Rectal smooth muscle tissue (tissue), 1 donor: Measurements from ENCODE around the gene TAF7L.
"Not testable (repeated sequence)": the region's sequence is repeated elsewhere in the genome, so short reads cannot be mapped to it uniquely, and the experiment has no call there.

Experiments used
- H3K27ac ChIP-seq: one replicate; pipeline ENCODE4 v1.7.0; 2013; ENCODE audit warnings: low read depth, low read length, inconsistent platforms
- H3K27me3 ChIP-seq: one replicate; pipeline ENCODE4 v1.7.0; 2013; ENCODE audit warnings: low read length; ENCODE audit not compliant: control insufficient read depth, insufficient read depth
- H3K36me3 ChIP-seq: one replicate; pipeline ENCODE4 v1.7.0; 2013; ENCODE audit warnings: low read length; ENCODE audit not compliant: control insufficient read depth, insufficient read depth
- H3K4me1 ChIP-seq: one replicate; pipeline ENCODE4 v1.7.0; 2013; ENCODE audit warnings: low read length; ENCODE audit not compliant: control insufficient read depth, insufficient read depth
- H3K4me3 ChIP-seq: one replicate; pipeline ENCODE4 v1.7.0; 2013; ENCODE audit warnings: low read length
- H3K9ac ChIP-seq: one replicate; pipeline ENCODE4 v1.7.0; 2013; ENCODE audit warnings: low read length

Gene TAF7L

DNA sequence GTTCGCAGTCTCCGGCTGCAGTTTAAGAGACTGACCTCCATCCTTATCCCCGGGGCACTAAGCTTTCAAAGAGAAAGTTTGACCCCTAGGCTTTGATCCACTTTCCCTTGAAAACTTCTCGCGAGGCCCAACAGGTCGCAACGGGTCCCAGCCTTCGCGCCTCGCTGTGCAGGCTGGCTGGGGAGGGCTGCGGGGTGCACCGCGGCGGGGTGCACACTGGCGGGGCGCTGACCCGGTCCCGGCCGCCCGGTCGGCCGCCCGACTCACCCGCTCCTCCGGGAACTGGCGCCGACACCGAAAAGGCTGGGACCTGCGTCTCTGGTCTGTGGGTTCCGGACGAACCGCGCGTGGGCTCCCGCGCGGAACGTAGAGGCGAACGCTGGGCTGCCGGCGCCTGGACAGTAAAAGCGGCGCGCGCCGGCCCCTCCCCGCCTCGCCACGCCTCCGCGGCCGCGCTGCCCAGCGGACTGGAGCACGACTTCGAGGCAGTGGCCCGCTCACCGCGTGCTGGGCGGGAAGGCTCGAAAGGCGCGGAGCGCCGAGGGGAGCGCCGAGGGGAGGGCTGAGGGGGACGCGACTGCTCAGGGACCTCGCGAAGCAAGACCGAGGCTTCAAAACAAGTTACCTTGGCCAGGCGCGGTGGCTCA is at the start of gene TAF7L:
Gene TAF7L (minus strand): TSS at position 378 of the 647 bp plus-strand sequence. CDS start 3,791 bp downstream, outside the sequence.
- no peaks in the 10 kb centered on the region for H3K27me3 ChIP-seq
- H3K27ac ChIP-seq = no peak within 1 kb of the TSS
- H3K4me1 ChIP-seq = no peaks in the 10 kb centered on the region
- H3K4me3 ChIP-seq = no peak within 1 kb of the TSS
- H3K36me3 ChIP-seq = no peaks in the 10 kb centered on the region
- H3K9ac ChIP-seq = no peak within 1 kb of the TSS

- Histone ChIP-seq H3K27me3 (no peaks in the 10 kb centered on the region), H3K36me3 (no peaks in the 10 kb centered on the region), H3K4me3 (no peak overlapping the region), H3K27ac (no peak overlapping the region), H3K9ac (no peak overlapping the region), H3K4me1 (no peaks in the 10 kb centered on the region)
These were observed 46.7 kb upstream of the TAF7L start for GRCh38 chrX:101337776-101338271.

- not testable (repeated sequence) for H3K27me3 ChIP-seq
These were observed 43.2 kb upstream of the TAF7L start for GRCh38 chrX:101334310-101334709.

DNA sequence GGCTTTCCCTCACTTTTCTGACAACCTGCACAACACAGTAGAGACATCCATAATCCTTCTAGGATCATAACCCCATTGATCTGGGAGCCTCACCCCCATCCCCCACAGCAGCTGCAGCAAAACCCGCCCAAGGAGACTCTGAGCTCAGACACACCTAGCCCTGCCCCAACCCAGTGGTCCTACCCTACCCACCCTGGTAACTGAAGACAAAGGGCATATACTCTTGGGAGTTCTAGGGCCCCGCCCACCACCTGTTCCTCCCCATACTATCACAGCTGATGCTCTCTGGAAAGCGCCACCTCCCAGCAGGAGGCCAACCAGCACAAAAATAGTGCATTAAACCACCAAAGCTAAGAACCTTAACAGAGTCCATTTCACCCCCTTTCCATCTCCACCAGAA is 35.5 kb upstream of the TAF7L start:
- not testable (repeated sequence) for H3K9ac ChIP-seq, H3K27ac ChIP-seq, H3K4me3 ChIP-seq, H3K36me3 ChIP-seq, H3K27me3 ChIP-seq, H3K4me1 ChIP-seq

More at GRCh38 chrX:101334310-101334709, 43.2 kb upstream of the TAF7L start:
- H3K36me3 ChIP-seq, H3K27ac ChIP-seq, H3K4me1 ChIP-seq, H3K9ac ChIP-seq, H3K4me3 ChIP-seq: not testable (repeated sequence)

GRCh38 chrX:101303790-101304189 is 12.7 kb upstream of the TAF7L start:
- H3K27ac ChIP-seq = no peak overlapping the region
- H3K27me3 ChIP-seq = no peaks in the 10 kb centered on the region
- H3K4me3 ChIP-seq = no peak overlapping the region
- no peak overlapping the region for H3K9ac ChIP-seq
- H3K36me3 ChIP-seq = no peaks in the 10 kb centered on the region
- no peaks in the 10 kb centered on the region for H3K4me1 ChIP-seq

GRCh38 chrX:101295603-101296002 is 4.5 kb upstream of the TAF7L start:
- not testable (repeated sequence) for H3K9ac ChIP-seq, H3K36me3 ChIP-seq, H3K4me1 ChIP-seq, H3K27ac ChIP-seq, H3K4me3 ChIP-seq, H3K27me3 ChIP-seq

GRCh38 chrX:101287402-101287801 is 3.7 kb downstream of the TAF7L start:
- H3K4me1 ChIP-seq = no peaks in the 10 kb centered on the region
- no peak overlapping the region for H3K4me3 ChIP-seq
- H3K27ac ChIP-seq = no peak overlapping the region
- no peak overlapping the region for H3K9ac ChIP-seq
- no peaks in the 10 kb centered on the region for H3K27me3 ChIP-seq
- no peaks in the 10 kb centered on the region for H3K36me3 ChIP-seq

DNA sequence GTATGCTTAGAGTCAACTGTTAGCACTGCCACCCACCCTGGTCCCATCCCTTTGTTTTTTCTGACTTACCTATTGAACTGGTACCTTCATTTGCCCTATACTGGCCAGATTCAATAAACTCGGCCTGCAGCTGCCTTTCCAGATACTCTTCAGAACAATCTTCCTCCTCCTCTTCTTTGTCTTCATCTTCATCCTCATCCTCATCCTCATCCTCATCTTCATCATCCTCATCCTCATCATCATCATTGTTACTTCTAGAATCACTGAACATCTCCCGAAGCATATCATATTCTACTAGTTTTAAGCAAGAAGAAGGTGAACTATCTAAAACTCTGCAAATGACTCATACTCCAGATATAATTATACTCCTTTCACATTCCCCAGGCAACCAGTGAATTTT is 14.9 kb downstream of the TAF7L start:
- no peak overlapping the region for H3K4me3 ChIP-seq
- H3K27me3 ChIP-seq = no peaks in the 10 kb centered on the region
- H3K36me3 ChIP-seq = no peaks in the 10 kb centered on the region
- no peak overlapping the region for H3K9ac ChIP-seq
- H3K27ac ChIP-seq = no peak overlapping the region
- H3K4me1 ChIP-seq = no peaks in the 10 kb centered on the region

DNA sequence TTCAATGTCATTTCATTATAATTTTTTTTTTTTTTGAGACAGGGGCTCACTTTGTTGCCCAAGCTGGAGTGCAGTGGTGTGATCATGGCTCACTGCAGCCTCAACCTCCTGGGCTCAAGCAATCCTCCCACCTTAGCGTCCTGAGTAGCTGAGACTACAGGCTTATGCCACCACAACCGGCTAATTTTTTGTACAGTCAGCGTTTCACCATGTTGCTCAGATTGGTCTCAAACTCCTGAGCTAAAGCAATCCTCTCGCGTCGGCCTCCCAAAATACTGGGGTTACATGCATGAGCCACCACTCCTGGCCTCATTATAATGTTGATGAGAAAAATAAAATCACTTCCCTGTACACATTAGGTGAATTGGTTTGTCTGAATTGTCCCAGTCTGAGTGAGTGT is 16.9 kb downstream of the TAF7L start:
- no peaks in the 10 kb centered on the region for H3K27me3 ChIP-seq
- H3K36me3 ChIP-seq = no peaks in the 10 kb centered on the region
- H3K4me1 ChIP-seq = no peaks in the 10 kb centered on the region
- H3K9ac ChIP-seq = no peak overlapping the region
- no peak overlapping the region for H3K4me3 ChIP-seq
- H3K27ac ChIP-seq = no peak overlapping the region

DNA sequence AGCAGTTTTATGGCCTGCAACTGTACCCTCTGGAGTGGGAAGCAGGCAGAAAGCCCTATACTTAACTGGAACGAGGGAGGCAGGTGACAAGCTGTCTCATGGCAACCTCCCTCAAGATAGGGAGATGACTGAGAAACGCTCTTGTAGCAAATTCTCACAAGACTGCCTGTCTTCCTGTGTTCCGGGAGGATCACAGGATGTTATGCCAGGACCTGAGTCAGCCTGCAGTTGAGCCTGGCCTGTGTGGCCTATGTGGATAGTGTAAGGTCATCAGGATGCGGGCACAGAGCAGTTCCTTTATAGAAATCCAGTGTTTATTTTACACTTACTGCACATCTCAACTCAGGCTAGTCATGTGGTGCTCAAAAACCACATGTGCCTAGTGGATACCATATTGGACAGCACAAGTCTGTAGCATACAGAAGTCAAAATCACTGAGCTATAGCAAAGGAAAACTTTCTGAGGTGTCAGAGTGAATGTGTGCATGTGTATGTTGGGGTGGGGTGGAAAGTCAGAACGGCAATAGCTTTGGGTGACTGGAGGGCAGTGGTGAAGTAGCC is 25.2 kb downstream of the TAF7L start:
- Histone ChIP-seq H3K27ac (no peak overlapping the region), H3K4me3 (no peak overlapping the region), H3K36me3 (no peaks in the 10 kb centered on the region), H3K4me1 (no peaks in the 10 kb centered on the region), H3K9ac (no peak overlapping the region), H3K27me3 (no peaks in the 10 kb centered on the region)

DNA sequence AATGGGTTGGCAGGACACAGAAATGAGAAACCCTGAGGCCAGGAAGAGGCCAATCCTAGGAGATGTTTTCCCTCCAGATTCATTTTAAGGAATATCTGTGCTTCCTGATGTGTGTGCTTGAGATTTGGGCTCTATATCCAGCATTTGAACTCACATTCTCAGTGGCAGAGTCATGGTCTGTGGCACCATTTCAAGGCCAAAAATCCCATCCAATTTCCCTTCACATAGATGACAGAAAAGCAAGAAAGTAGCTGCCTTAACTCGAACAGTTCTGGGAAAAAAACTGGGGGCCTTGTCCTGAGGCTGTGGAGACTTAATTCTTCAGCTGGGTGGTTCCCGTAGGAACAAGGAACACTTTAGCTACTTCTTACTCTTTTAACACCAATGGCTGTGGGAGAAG is 27.4 kb downstream of the TAF7L start:
- Histone ChIP-seq H3K9ac (no peak overlapping the region), H3K27me3 (no peaks in the 10 kb centered on the region), H3K4me3 (no peak overlapping the region), H3K36me3 (no peaks in the 10 kb centered on the region), H3K4me1 (no peaks in the 10 kb centered on the region), H3K27ac (no peak overlapping the region)

- no peaks in the 10 kb centered on the region for H3K27me3 ChIP-seq
- no peaks in the 10 kb centered on the region for H3K36me3 ChIP-seq
- no peak overlapping the region for H3K9ac ChIP-seq
These were observed 28.5 kb downstream of the TAF7L start for GRCh38 chrX:101262590-101262989.

DNA sequence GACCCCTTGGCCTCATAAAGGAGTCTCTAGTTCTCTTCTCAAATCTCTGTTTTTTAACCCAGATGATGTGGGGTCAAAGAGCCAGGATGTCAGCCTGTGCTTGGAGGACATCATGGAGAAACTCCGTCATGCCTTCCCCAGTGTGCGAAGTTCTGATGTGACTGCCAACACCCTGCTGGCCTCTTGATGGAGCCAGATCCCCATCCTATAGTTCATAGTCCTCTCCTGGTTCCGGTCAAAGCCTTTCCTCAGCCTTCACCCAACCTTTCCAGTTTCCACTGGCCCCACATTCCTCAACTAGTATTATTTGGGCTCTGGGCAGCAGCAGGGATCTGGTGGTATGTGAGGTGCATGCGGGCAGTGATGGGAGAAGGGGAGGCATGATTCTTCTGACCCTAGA is 30.7 kb downstream of the TAF7L start:
- H3K36me3 ChIP-seq = no peaks in the 10 kb centered on the region
- H3K4me1 ChIP-seq = no peaks in the 10 kb centered on the region
- no peak overlapping the region for H3K27ac ChIP-seq
- no peak overlapping the region for H3K9ac ChIP-seq
- H3K4me3 ChIP-seq = no peak overlapping the region
- H3K27me3 ChIP-seq = no peaks in the 10 kb centered on the region

More at GRCh38 chrX:101262590-101262989, 28.5 kb downstream of the TAF7L start:
- Histone ChIP-seq H3K4me1 (no peaks in the 10 kb centered on the region), H3K27ac (no peak overlapping the region), H3K4me3 (no peak overlapping the region)
